Spleen (tissue), 11 donors: Measurements from ENCODE around the gene CCDC88C. TPM values are rescaled to one million over a fixed set of nuclear protein-coding genes. Genes with fewer than 3 reads are reported as not detected.

ENCODE experiments used
- DNase-seq: peaks from one replicate; pipeline ENCODE4 v3.0.0-alpha.2; 2020
- H3K27ac ChIP-seq, 8 donors: fragments of 200-600 bp; sonication (generic) in 7 of 8; 1 replicate in 4 of 8; 2 replicates in 4 of 8; pipeline versions ENCODE4 v1.5.0 to v1.8.0; 2016 to 2021; ENCODE audit warnings: inconsistent platforms in 4 of 8, mild to moderate bottlenecking in 4 of 8, moderate library complexity in 1 of 8
- H3K27me3 ChIP-seq, 7 donors: fragments of 200-600 bp; sonication (generic) in 6 of 7; replicated peaks in 1 of 7; 1 replicate in 4 of 7; 2 replicates in 3 of 7; pipeline versions ENCODE4 v1.5.0 to v1.8.0; 2016 to 2021; ENCODE audit warnings: inconsistent platforms in 3 of 7, mild to moderate bottlenecking in 1 of 7
- H3K36me3 ChIP-seq, 6 donors: fragments of 200-600 bp; sonication (generic) in 5 of 6; 1 replicate in 4 of 6; 2 replicates in 2 of 6; pipeline versions ENCODE4 v1.5.0 to v1.8.0; 2016 to 2021; ENCODE audit warnings: inconsistent platforms in 2 of 6
- H3K4me1 ChIP-seq, 6 donors: fragments of 200-600 bp; sonication (generic) in 5 of 6; 1 replicate in 3 of 6; 2 replicates in 3 of 6; pipeline versions ENCODE4 v1.5.0 to v1.8.0; 2016 to 2021; ENCODE audit warnings: inconsistent platforms in 3 of 6
- H3K4me3 ChIP-seq, 8 donors: fragments of 200-600 bp; sonication (generic) in 7 of 8; 1 replicate in 4 of 8; 2 replicates in 4 of 8; pipeline versions ENCODE4 v1.5.0 to v1.8.0; 2016 to 2021; ENCODE audit warnings: inconsistent platforms in 4 of 8, mild to moderate bottlenecking in 4 of 8, moderate library complexity in 2 of 8
- H3K9me3 ChIP-seq, 8 donors: fragments of 200-600 bp; sonication (generic) in 7 of 8; 1 replicate in 4 of 8; 2 replicates in 4 of 8; pipeline versions ENCODE4 v1.5.0 to v1.8.0; 2016 to 2021; ENCODE audit warnings: inconsistent platforms in 4 of 8
- POLR2A ChIP-seq, 3 donors: fragments of 450-650 bp; IDR thresholded peaks; one replicate each; pipeline ENCODE4 v1.5.1; 2017; ENCODE audit warnings: antibody characterized with exemption in 3 of 3, mild to moderate bottlenecking in 1 of 3
- POLR2AphosphoS5 ChIP-seq, 3 donors: sonication (generic); formaldehyde crosslinking; IDR thresholded peaks; one replicate each; pipeline ENCODE4 v1.5.1; 2017; ENCODE audit warnings: antibody characterized with exemption in 3 of 3
- WGBS, 5 donors: extraction: QIAGEN DNeasy Blood & Tissue Kit in 3 of 5; methylation state at CpG; one replicate each; pipeline versions ENCODE4 v1.1.5 to v1.1.7; 2013 to 2018; 5-methylcytosine and 5-hydroxymethylcytosine counted together
- intact Hi-C: fragments of 100-400 bp; cut with DNase I; formaldehyde crosslinking; loops from one replicate; pipeline ENCODE4 v1.15.0; 2023; ENCODE audit warnings: low total_unique reads
- polyA plus RNA-seq, 3 donors: library from polyadenylated mRNA; stranded (reverse); fragments of 200-250 nt; gene quantifications; one replicate each; pipeline ENCODE4 v1.2.1, GENCODE V29; 2013
- total RNA-seq, 7 donors: library from RNA; depleted of rRNA in 3 of 7; stranded (reverse); fragments of >200 nt in 3 of 7; fragmentation: NEBNext Ultra II Directional in 4 of 7; extraction: Animal tissue kit (Norgen Biotek cat#: 25700) in 4 of 7; gene quantifications; one replicate each; pipeline versions ENCODE4 v1.1.0 to v1.2.1, GENCODE V29; 2016 to 2021
- TF ChIP-seq, protein P1 (sequence below), 11 experiments: fragments of 200-600 bp in 7 of 11; fragments of 450-650 bp in 4 of 11; sonication (generic) in 4 of 11; IDR thresholded peaks in 8 of 11; conservative IDR thresholded peaks in 3 of 11; 1 replicate in 7 of 11; 2 replicates in 4 of 11; pipeline versions ENCODE4 v1.4.0 to v1.8.0; 2016 to 2021; ENCODE audit warnings: antibody characterized with exemption in 11 of 11, inconsistent platforms in 4 of 11, mild to moderate bottlenecking in 1 of 11
- donor health status: healthy with polysubstance abuse.
- donor health status: DM: no; HTN: no; CAD: no; lungs with moderate emphysema.
- donor health status: DM: no; HTN: no; CAD: no.
- donor health status: Bipolar disorder and iron deficiency.
- donor health status: healthy.
- donor health status: DM: no; HTN: no; CAD: no.
- donor health status: DM: yes; HTN: yes; CAD: no.

The CCDC88C gene
- total and polyA plus RNA-seq, 10 donors, result 23.2 to 136 (median 101) TPM

DNA sequence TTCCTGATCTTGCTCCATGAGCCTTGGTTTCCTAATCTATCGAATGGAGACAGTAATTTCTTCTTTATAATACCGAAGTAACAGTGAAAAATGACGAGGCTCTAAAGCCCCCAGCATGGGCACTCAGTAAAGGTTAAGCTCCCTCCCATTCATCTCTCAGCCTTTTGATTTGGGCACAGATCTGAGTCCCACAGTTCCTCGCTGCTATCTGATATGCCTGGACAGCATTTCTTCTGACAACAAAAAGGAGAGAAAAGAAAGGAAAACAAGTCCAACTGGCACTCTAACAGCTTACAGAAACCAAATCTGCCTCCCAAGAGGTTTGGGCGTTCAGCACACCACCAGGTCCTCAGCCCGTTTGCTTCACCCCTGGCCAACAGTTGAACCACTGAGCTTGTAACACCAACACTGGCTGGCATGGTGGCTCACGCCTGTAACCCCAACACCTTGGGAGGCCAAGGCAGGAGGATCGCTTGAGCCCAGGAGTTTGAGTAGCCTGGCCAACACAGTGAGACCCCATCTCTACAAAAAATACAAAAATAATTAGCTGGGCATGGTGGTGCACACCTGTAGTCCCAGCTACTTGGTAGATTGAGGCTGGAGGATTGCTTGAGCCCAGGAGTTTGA lies 19.5 kb downstream of the CCDC88C start:
- H3K4me1 ChIP-seq, result peaks cover 73 to 100% (median 95%) of the 10 kb centered on the region in 6 donors
- peak overlapping the region; percentile 5 to 86 (median 78) for H3K27ac ChIP-seq
- H3K9me3 ChIP-seq, result no peaks in the 10 kb centered on the region
- peaks cover 0 to 9% (median 0%) of the 10 kb centered on the region in 6 donors for H3K36me3 ChIP-seq
- peak overlapping the region in 5 of 8 donors; percentile 9 to 70 (median 12) for H3K4me3 ChIP-seq
- no peaks in the 10 kb centered on the region for H3K27me3 ChIP-seq
- intact Hi-C loops, result no loop called here
- no peak for TF ChIP-seq POLR2A (IDR thresholded peaks at IDR 0.05)
- no peak for TF ChIP-seq POLR2AphosphoS5 (IDR thresholded peaks at IDR 0.05)
- TF ChIP-seq, protein P1, sequence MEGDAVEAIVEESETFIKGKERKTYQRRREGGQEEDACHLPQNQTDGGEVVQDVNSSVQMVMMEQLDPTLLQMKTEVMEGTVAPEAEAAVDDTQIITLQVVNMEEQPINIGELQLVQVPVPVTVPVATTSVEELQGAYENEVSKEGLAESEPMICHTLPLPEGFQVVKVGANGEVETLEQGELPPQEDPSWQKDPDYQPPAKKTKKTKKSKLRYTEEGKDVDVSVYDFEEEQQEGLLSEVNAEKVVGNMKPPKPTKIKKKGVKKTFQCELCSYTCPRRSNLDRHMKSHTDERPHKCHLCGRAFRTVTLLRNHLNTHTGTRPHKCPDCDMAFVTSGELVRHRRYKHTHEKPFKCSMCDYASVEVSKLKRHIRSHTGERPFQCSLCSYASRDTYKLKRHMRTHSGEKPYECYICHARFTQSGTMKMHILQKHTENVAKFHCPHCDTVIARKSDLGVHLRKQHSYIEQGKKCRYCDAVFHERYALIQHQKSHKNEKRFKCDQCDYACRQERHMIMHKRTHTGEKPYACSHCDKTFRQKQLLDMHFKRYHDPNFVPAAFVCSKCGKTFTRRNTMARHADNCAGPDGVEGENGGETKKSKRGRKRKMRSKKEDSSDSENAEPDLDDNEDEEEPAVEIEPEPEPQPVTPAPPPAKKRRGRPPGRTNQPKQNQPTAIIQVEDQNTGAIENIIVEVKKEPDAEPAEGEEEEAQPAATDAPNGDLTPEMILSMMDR (IDR thresholded peaks at IDR 0.05 in 8 of 11, conservative IDR thresholded peaks at IDR 0.05 in 3 of 11), result no peak
- whole genome bisulfite sequencing, 5 donors, result 32 to 57% (median 48%) methylated on average over 8 of the region's 8 CpGs
- no peak for DNase-seq

DNA sequence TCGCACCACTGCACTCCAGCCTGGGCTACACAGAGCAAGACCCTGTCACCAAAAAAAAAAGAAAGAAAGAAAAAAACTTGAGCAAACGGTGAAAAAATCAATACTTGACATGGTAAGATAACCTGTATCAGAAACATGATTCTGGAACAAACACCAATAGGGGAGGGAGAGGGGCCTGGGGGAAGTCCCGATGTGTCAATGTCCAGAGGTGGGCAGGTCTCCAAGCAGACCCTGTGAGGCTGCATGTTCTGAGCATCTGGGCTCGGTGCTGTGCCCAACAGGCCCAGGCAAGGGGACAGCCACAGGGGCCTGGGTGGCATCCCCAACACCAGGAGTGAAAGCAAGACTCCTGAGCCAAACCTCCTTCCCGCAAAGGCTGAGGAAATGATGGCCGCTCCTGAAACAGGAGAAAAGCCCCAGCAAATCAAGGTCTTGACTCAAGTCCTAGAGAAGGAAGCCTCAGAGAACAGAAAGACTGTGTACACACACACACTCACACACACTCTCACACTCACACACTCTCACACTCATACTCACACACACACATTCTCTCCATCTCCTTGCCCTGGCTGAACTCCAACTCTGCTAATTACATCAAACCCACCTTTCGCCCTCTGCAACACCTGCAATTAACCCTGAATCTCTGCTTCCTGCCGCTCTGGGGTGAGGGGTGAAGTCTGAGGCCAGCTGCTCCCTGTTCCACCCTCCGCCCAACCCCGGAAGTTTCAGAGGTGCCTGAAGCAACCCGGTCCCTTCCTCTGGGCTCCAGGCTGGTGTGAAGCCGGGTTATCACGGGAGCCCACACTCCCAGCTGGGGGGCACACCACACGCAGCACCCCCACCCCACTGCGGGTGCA lies 20.4 kb downstream of the CCDC88C start:
- intact Hi-C loops, result no loop called here
- Histone ChIP-seq H3K27ac (peak overlapping the region; percentile 5 to 86 (median 78)), H3K4me1 (peaks cover 67 to 100% (median 95%) of the 10 kb centered on the region in 6 donors), H3K36me3 (peaks cover 0 to 9% (median 0%) of the 10 kb centered on the region in 6 donors), H3K4me3 (peak overlapping the region in 5 of 8 donors; percentile 9 to 70 (median 12)), H3K27me3 (no peaks in the 10 kb centered on the region), H3K9me3 (no peaks in the 10 kb centered on the region)
- WGBS, 5 donors, result 22 to 33% (median 31%) methylated on average over 15 of the region's 15 CpGs
- DNase-seq, result peak; percentile 91
- TF ChIP-seq POLR2AphosphoS5 (IDR thresholded peaks at IDR 0.05) (peak; percentile 54 to 65 (median 64)), POLR2A (IDR thresholded peaks at IDR 0.05) (no peak)

DNA sequence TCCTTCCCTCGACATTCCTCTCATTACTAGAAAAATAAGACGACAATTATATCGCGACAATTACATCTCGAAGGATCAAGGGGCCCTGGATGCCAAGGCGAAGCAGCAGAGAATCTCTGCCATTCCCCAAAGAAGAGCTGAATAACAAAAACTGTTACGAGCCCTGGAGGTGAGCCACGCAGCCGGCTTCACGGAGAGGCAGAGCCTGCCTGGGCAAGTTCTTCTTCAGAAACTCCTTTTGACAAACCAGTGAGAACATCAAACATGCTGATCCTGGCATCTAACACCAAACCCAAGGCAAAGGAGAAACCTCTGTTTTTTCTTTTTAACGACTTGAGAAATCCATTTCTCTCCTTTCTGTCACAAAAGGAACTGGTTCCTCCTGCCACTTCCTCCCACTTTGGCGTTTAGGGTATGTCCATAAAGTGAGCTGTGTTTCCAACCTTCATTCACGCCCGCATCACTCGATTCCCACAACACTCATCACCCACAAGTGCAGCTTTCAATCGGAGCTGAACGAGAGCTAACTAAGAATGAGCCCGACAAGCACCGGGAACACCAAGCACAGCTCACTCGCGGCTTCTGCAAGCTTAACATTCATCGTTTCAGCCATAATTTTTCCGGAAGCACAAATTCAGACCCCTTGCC lies 21.5 kb downstream of the CCDC88C start:
- Histone ChIP-seq H3K9me3 (no peaks in the 10 kb centered on the region), H3K27ac (peak overlapping the region in 7 of 8 donors; percentile 39 to 86 (median 80)), H3K4me1 (peaks cover 70 to 100% (median 96%) of the 10 kb centered on the region in 6 donors), H3K36me3 (peaks cover 0 to 9% (median 0%) of the 10 kb centered on the region in 6 donors), H3K4me3 (peak overlapping the region in 2 of 8 donors; percentile 3 to 70), H3K27me3 (no peaks in the 10 kb centered on the region)
- no peak for DNase-seq
- 53 to 64% (median 57%) methylated on average over 23 of the region's 23 CpGs for WGBS, 5 donors
- TF ChIP-seq POLR2AphosphoS5 (IDR thresholded peaks at IDR 0.05), result no peak
- TF ChIP-seq, protein P1 (IDR thresholded peaks at IDR 0.05 in 8 of 11, conservative IDR thresholded peaks at IDR 0.05 in 3 of 11), result no peak
- intact Hi-C loops, result no loop called here

DNA sequence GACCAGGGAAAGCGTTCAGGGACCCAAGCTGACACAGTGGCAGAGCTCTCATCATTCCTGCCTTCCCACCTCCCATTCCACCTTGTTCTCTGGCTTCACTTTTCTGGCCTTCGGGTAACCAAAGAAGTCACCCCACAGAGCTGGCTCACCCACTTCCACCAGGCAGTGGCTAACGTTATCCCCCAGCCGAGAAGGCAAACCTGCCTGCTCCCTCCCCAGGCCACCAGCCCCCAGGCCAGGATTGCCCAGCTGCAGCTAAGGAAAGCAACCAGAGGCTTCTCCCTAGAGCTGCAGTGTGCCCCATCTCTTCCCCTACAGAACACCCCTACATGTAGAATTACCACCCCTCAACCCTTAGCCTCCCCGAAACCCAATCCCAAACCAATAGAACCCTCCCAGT lies 22.2 kb downstream of the CCDC88C start:
- WGBS, 5 donors, result 76 to 91% (median 85%) methylated on average over 5 of the region's 5 CpGs
- H3K9me3 ChIP-seq, result no peaks in the 10 kb centered on the region
- intact Hi-C loops, result no loop called here
- peaks cover 0 to 9% (median 0%) of the 10 kb centered on the region in 6 donors for H3K36me3 ChIP-seq
- DNase-seq, result no peak
- H3K27ac ChIP-seq, result peak overlapping the region in 5 of 8 donors; percentile 39 to 86 (median 82)
- H3K4me1 ChIP-seq, result peaks cover 73 to 100% (median 98%) of the 10 kb centered on the region in 6 donors
- no peaks in the 10 kb centered on the region for H3K27me3 ChIP-seq
- no peak for TF ChIP-seq POLR2AphosphoS5 (IDR thresholded peaks at IDR 0.05)
- peak overlapping the region in 1 of 8 donors; percentile 70 for H3K4me3 ChIP-seq
